B cell (primary cell): Measurements from ENCODE around the gene PSMG1.

Source experiments
- CTCF ChIP-seq: fragments of 200-600 bp; IDR thresholded peaks from one replicate; pipeline ENCODE4 v1.8.0; 2022; ENCODE audit warnings: antibody characterized with exemption, mild to moderate bottlenecking
- EZH2 ChIP-seq: IDR thresholded peaks from 2 replicates; pipeline ENCODE4 v1.6.1; 2012; ENCODE audit warnings: borderline replicate concordance, low read depth, mild to moderate bottlenecking, moderate library complexity, low read length; ENCODE audit not compliant: insufficient read depth, poor library complexity, severe bottlenecking

- no peak for TF ChIP-seq CTCF
- TF ChIP-seq EZH2: no peak
Observed at GRCh38 chr21:39159342-39160063, 23.7 kb downstream of the PSMG1 start.
